ENCODE data around the gene NTM.

The NTM gene

GRCh38 chr11:132334769-132335280 lies 964.4 kb downstream of the NTM start:
- H3K27ac Mint-ChIP-seq, result no peak overlapping the region
- no peaks in the 10 kb centered on the region for H3K4me1 Mint-ChIP-seq (ENCODE audit: low read depth)
- H3K4me3 Mint-ChIP-seq, result no peak overlapping the region
- no peaks in the 10 kb centered on the region for H3K36me3 Mint-ChIP-seq (ENCODE audit: low read depth)
- no peaks in the 10 kb centered on the region for H3K9me3 Mint-ChIP-seq
- intact Hi-C loops (cut with micrococcal nuclease), result no loop called here
- H3K27me3 Mint-ChIP-seq, result no peaks in the 10 kb centered on the region

DNA sequence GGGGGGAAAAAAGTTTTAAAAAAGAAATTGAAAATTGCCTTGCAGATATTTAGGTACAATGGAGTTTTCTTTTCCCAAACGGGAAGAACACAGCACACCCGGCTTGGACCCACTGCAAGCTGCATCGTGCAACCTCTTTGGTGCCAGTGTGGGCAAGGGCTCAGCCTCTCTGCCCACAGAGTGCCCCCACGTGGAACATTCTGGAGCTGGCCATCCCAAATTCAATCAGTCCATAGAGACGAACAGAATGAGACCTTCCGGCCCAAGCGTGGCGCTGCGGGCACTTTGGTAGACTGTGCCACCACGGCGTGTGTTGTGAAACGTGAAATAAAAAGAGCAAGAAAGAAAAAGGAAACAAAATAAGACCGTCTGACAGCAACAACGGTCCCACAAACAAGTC lies 964.9 kb downstream of the NTM start:
- no peaks in the 10 kb centered on the region for H3K36me3 Mint-ChIP-seq (ENCODE audit: low read depth)
- H3K4me3 Mint-ChIP-seq, result no peak overlapping the region

GRCh38 chr11:132336781-132337535 lies 966.5 kb downstream of the NTM start:
- H3K9me3 Mint-ChIP-seq, result no peaks in the 10 kb centered on the region
- H3K4me3 Mint-ChIP-seq, result no peak overlapping the region
- no peak overlapping the region for H3K27ac Mint-ChIP-seq
- no peaks in the 10 kb centered on the region for H3K4me1 Mint-ChIP-seq (ENCODE audit: low read depth)
- H3K27me3 Mint-ChIP-seq, result no peaks in the 10 kb centered on the region
- H3K36me3 Mint-ChIP-seq (ENCODE audit: low read depth), result no peaks in the 10 kb centered on the region
- intact Hi-C loops (cut with micrococcal nuclease), result no loop called here

More for the DNA sequence above, 964.9 kb downstream of the NTM start:
- Mint-ChIP-seq H3K4me1 (ENCODE audit: low read depth) (no peaks in the 10 kb centered on the region), H3K27ac (no peak overlapping the region), H3K9me3 (no peaks in the 10 kb centered on the region), H3K27me3 (no peaks in the 10 kb centered on the region)
- intact Hi-C loops (cut with micrococcal nuclease), result no loop called here

DNA sequence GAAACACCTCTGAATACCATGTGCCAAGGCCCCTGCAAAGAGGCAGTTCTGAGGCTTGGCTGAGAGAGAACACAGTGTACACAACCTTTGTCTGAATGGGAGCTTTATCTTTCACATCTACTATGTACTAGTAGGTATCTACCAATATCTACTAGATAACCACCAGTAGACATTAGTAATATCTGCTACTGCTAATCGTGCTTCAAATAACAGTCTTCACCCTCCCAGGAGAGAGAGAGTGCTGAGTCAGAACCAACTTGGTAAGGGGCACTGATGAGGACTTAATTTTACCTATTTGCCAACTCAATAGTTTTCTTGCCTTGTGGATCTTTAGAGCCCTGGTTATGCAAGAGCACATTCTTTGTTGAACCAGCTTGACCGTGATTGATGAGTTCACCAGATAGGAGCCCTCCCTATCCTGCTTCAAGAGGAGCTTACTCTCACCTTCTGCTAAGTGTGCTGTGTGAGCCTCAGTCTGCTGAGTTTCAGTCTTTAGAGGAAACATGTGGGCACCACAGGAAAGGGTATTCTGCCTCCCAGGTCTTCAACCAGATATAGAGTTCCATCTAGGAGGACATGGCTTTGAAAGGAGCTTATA lies 967.5 kb downstream of the NTM start:
- Mint-ChIP-seq H3K27me3 (no peaks in the 10 kb centered on the region), H3K4me3 (no peak overlapping the region), H3K9me3 (no peaks in the 10 kb centered on the region), H3K4me1 (ENCODE audit: low read depth) (no peaks in the 10 kb centered on the region), H3K36me3 (ENCODE audit: low read depth) (no peaks in the 10 kb centered on the region), H3K27ac (no peak overlapping the region)
- intact Hi-C loops (cut with micrococcal nuclease), result no loop called here

GRCh38 chr11:132342408-132342807 lies 972.0 kb downstream of the NTM start:
- Mint-ChIP-seq H3K27me3 (no peaks in the 10 kb centered on the region), H3K36me3 (ENCODE audit: low read depth) (no peaks in the 10 kb centered on the region), H3K9me3 (no peaks in the 10 kb centered on the region), H3K4me1 (ENCODE audit: low read depth) (no peaks in the 10 kb centered on the region), H3K27ac (no peak overlapping the region), H3K4me3 (no peak overlapping the region)
- intact Hi-C loops (cut with micrococcal nuclease), result no loop called here

- no peaks in the 10 kb centered on the region for H3K9me3 Mint-ChIP-seq
- intact Hi-C loops (cut with micrococcal nuclease), result no loop called here
- H3K27ac Mint-ChIP-seq, result no peak overlapping the region
Measured at GRCh38 chr11:132343445-132344175, 973.2 kb downstream of the NTM start.

GRCh38 chr11:132346558-132347148 lies 976.2 kb downstream of the NTM start:
- Mint-ChIP-seq H3K36me3 (ENCODE audit: low read depth) (no peaks in the 10 kb centered on the region), H3K27me3 (no peaks in the 10 kb centered on the region), H3K4me3 (no peak overlapping the region), H3K9me3 (no peaks in the 10 kb centered on the region), H3K4me1 (ENCODE audit: low read depth) (no peaks in the 10 kb centered on the region), H3K27ac (no peak overlapping the region)
- intact Hi-C loops (cut with micrococcal nuclease), result no loop called here

More at GRCh38 chr11:132343445-132344175, 973.2 kb downstream of the NTM start:
- H3K27me3 Mint-ChIP-seq, result no peaks in the 10 kb centered on the region
- H3K4me1 Mint-ChIP-seq (ENCODE audit: low read depth), result no peaks in the 10 kb centered on the region
- H3K4me3 Mint-ChIP-seq, result no peak overlapping the region
- no peaks in the 10 kb centered on the region for H3K36me3 Mint-ChIP-seq (ENCODE audit: low read depth)

DNA sequence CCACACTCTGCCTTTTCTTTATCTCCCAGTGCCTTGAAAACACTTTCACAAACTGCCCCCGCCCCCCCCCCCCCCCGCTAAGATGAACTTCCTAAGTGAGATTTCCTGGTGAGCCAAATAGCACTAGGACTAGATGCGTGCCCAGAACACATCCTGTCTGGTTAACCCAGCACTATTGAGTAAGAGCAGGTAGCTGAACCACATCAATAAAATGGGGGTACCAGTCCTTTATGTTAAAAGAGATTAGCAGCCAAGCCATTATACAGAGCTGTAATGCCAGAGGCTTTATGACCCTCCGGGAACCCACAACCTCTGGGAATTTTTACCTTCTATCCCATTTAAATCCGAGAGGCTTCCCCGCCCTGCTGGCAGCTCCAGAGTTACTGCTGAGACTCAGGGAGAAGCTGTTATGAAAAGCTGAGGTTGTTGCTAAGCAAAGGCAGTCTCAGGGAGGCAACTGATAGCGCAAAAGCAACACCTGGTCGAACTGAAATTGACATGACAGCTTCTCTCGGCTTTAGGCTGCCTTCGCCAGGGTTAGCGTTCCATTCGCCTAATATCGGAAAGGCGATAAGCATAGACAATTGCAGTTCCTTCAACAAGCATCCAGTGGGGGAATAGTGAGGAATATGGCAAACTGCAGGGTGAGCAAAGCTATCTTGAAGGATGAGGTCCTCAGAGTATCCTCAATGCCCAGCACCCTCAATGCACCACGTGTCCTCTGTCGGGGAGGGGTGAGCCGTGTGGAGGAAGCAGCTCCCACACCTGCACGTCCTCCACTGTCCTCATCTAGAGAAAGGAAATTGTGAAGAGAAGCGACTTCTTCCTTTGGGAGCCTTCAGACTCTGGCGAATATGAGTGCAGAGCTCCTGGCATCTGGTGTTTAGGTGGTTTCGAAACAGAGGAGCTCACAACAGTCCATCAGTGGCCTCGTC lies 977.0 kb downstream of the NTM start:
- intact Hi-C loops (cut with micrococcal nuclease), result no loop called here
- Mint-ChIP-seq H3K4me1 (ENCODE audit: low read depth) (no peaks in the 10 kb centered on the region), H3K4me3 (no peak overlapping the region), H3K9me3 (no peaks in the 10 kb centered on the region), H3K27ac (no peak overlapping the region), H3K27me3 (no peaks in the 10 kb centered on the region), H3K36me3 (ENCODE audit: low read depth) (no peaks in the 10 kb centered on the region)

DNA sequence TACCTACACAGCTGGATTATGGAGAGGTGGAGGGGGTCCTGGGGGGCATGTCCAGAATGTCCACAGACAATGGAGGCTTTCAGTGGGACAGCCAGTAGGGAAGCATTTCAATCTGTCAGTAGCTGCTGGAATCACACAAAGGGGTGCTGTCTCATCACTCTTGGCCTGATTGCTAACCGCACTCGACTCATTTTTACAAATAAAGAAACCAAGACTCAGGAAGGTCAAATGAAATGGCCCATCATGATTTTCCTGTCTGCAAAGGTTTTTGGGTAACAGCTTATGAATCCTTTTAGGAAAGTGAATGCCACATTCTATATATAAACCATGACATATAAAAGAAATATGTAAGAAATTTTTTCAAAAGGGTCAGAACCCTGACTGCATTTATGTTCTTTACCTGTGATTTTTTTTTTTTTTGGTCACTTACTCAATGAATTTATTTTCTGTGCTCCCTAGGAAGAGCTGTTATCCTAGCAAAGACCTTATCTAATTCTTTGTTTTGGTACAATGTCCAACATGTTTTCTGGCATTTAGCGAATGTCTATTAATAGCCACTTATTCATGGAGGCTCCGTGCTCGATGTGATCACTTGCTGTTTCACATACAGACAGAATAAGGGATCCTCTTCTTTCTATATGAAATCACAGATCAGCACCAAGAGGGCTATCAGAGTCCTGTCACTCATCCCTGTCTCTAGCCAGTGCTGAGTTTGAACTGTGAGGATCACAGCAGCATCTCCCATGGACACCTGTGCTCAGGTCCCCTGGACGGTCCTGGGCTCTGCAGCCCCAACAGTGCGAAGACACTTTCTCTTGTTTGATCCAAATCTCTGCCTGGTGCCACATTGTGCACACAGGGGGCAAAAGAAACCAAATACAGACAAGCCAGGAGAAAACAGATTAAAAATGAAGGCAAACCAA lies 979.7 kb downstream of the NTM start:
- Mint-ChIP-seq H3K27ac (no peak overlapping the region), H3K4me3 (no peak overlapping the region), H3K9me3 (no peaks in the 10 kb centered on the region), H3K4me1 (ENCODE audit: low read depth) (no peaks in the 10 kb centered on the region), H3K36me3 (ENCODE audit: low read depth) (no peaks in the 10 kb centered on the region), H3K27me3 (no peaks in the 10 kb centered on the region)
- intact Hi-C loops (cut with micrococcal nuclease), result no loop called here

- no peaks in the 10 kb centered on the region for H3K36me3 Mint-ChIP-seq (ENCODE audit: low read depth)
- no peaks in the 10 kb centered on the region for H3K27me3 Mint-ChIP-seq
- H3K9me3 Mint-ChIP-seq, result no peaks in the 10 kb centered on the region
- intact Hi-C loops (cut with micrococcal nuclease), result no loop called here
- no peaks in the 10 kb centered on the region for H3K4me1 Mint-ChIP-seq (ENCODE audit: low read depth)
- H3K4me3 Mint-ChIP-seq, result no peak overlapping the region
- no peak overlapping the region for H3K27ac Mint-ChIP-seq
Measured at GRCh38 chr11:132351050-132351449, 980.6 kb downstream of the NTM start.

GRCh38 chr11:132352497-132352896 lies 982.1 kb downstream of the NTM start:
- H3K4me1 Mint-ChIP-seq (ENCODE audit: low read depth), result no peaks in the 10 kb centered on the region
- H3K9me3 Mint-ChIP-seq, result no peaks in the 10 kb centered on the region
- H3K36me3 Mint-ChIP-seq (ENCODE audit: low read depth), result no peaks in the 10 kb centered on the region
- no peak overlapping the region for H3K4me3 Mint-ChIP-seq
- intact Hi-C loops (cut with micrococcal nuclease), result no loop called here
- H3K27me3 Mint-ChIP-seq, result no peaks in the 10 kb centered on the region
- no peak overlapping the region for H3K27ac Mint-ChIP-seq

GRCh38 chr11:132353255-132353654 lies 982.8 kb downstream of the NTM start:
- H3K36me3 Mint-ChIP-seq (ENCODE audit: low read depth), result no peaks in the 10 kb centered on the region
- intact Hi-C loops (cut with micrococcal nuclease), result no loop called here
- no peaks in the 10 kb centered on the region for H3K27me3 Mint-ChIP-seq
- no peaks in the 10 kb centered on the region for H3K4me1 Mint-ChIP-seq (ENCODE audit: low read depth)
- H3K27ac Mint-ChIP-seq, result no peak overlapping the region
- no peak overlapping the region for H3K4me3 Mint-ChIP-seq
- H3K9me3 Mint-ChIP-seq, result no peaks in the 10 kb centered on the region
